Measurements from ENCODE around the gene COMMD1.
A peak's percentile ranks its signal among the peaks of the same experiment; 100 is the strongest.

Gene COMMD1

DNA sequence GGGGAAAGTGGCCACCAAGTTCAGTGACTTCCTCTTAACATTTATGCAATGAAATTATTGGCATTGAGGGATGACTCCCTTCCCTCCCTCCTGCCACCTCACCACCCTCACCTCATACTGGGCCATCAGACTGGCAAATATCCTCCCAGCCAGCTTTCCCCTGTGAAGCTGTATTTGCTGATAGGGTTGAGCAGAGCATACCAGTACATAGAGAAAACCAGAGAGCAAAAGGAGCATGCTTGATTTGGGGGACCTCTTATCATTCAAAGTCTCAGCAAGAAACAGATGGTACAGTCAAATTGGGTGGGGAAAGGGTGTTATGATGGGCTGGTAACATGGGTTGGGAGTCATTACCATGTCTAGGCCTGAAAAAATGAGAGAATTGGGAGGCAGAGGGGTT lies 271.3 kb downstream of the COMMD1 start:
- no peak for DNase-seq (ENCODE audit: low read depth in 2 of 2)
- TF ChIP-seq, protein P1, sequence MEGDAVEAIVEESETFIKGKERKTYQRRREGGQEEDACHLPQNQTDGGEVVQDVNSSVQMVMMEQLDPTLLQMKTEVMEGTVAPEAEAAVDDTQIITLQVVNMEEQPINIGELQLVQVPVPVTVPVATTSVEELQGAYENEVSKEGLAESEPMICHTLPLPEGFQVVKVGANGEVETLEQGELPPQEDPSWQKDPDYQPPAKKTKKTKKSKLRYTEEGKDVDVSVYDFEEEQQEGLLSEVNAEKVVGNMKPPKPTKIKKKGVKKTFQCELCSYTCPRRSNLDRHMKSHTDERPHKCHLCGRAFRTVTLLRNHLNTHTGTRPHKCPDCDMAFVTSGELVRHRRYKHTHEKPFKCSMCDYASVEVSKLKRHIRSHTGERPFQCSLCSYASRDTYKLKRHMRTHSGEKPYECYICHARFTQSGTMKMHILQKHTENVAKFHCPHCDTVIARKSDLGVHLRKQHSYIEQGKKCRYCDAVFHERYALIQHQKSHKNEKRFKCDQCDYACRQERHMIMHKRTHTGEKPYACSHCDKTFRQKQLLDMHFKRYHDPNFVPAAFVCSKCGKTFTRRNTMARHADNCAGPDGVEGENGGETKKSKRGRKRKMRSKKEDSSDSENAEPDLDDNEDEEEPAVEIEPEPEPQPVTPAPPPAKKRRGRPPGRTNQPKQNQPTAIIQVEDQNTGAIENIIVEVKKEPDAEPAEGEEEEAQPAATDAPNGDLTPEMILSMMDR (IDR thresholded peaks at IDR 0.05; ENCODE audit: low read depth, low read length): no peak
- no peak overlapping the region for H3K4me3 ChIP-seq (replicated peaks in 1 of 2; ENCODE audit: low read depth in 2 of 2, low read length in 2 of 2)

DNA sequence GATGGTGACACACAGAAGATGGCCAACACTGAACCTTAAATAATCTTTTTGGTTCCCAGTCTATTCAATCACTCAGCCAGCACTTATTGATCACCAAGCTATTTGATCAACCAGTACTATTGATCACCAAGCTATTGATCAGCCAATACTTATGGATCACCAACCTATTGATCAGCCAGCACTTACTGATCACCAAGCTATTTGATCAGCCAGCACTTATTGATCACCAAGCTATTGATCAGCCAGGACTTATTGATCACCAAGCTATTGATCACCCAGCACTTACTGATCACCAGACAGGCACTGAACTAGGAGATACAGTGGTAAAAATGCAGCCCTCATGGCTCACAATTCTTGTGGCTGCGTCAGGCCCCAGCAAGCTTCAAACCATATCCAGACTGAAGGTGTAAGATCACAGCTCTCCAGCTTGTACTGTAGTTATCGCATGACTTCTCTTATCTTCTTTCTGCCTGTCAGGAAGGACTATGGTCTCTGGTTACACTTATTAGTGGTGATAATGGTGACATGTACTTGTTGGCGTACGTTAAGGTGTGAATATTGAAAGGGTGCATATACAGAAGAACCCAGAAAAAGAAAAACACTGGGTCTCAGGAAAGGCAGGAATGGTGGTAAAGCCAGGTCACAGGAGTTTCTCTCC lies 272.0 kb downstream of the COMMD1 start:
- TF ChIP-seq, protein P1 (IDR thresholded peaks at IDR 0.05; ENCODE audit: low read depth, low read length): no peak
- no peak for DNase-seq (ENCODE audit: low read depth in 2 of 2)
- no peak overlapping the region for H3K4me3 ChIP-seq (replicated peaks in 1 of 2; ENCODE audit: low read depth in 2 of 2, low read length in 2 of 2)

DNA sequence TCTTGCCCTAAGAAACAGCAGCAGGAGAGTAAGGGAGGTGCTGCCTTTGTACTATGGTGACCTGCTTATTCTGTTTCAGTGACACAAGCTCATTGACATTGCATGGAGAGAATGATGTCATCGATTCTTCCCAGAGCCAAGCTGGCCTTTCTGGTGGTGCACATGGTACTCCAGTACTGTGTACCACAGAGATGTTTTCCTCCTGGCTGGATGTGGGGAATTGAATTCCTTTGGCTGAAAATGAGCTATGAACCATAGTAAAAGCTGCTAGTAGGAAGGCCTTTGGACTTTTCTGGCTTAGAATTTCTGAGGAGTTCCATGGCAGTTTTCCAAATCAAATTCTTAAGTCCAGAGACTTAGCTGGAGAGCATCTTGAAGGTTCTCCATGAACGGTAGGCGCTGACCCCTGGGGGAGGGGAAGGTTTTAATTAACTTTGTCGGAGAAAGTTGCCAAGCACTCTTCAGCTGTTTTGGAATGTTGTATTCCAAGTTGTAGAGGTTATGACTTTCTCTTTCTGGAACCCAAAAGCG lies 273.3 kb downstream of the COMMD1 start:
- H3K4me3 ChIP-seq (replicated peaks in 1 of 2; ENCODE audit: low read depth in 2 of 2, low read length in 2 of 2): no peak overlapping the region
- TF ChIP-seq, protein P1 (IDR thresholded peaks at IDR 0.05; ENCODE audit: low read depth, low read length): no peak
- peak; percentile 22 to 48 for DNase-seq (ENCODE audit: low read depth in 2 of 2)

DNA sequence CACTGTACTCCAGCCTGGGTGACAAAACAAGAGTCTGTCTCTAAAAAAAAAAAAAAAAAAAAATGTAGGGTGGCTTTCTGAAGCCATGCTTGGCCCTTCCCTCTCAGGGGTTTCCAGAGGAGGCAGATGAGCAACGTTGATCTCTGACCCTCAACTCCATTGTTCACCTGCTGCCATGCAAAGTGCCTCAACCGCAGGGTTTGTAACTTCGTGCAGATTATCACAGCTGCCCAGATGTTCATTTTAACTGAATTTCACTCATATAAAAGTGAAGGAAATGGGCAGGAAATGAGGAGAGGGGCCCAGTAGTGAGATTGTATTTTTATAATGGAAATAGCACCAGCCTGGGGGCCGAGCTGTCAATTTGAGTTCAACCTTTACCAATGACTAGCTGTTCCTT lies 275.5 kb downstream of the COMMD1 start:
- no peak for DNase-seq (ENCODE audit: low read depth in 2 of 2)
- no peak overlapping the region for H3K4me3 ChIP-seq (replicated peaks in 1 of 2; ENCODE audit: low read depth in 2 of 2, low read length in 2 of 2)
- TF ChIP-seq, protein P1 (IDR thresholded peaks at IDR 0.05; ENCODE audit: low read depth, low read length): no peak

DNA sequence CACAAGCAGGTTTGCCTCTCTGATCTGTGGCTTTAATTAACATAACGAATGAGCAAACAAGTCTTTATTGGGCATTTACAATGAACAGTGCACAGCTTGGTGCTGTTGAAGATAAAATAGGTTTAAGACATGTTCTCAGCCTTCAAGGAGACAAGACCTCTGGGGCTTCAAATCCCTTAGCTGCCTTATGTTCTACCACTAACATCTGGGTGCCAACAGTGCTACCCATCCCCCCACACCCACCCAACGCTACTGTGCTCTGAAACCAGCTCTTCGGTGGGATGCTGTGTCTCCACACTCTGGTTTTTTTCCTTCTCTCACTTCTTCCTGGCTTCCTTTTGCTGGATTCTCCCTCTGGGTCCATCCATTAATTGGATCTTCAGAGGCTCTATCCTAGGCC lies 276.4 kb downstream of the COMMD1 start:
- H3K4me3 ChIP-seq (replicated peaks in 1 of 2; ENCODE audit: low read depth in 2 of 2, low read length in 2 of 2): no peak overlapping the region
- no peak for DNase-seq (ENCODE audit: low read depth in 2 of 2)
- TF ChIP-seq, protein P1 (IDR thresholded peaks at IDR 0.05; ENCODE audit: low read depth, low read length): no peak

DNA sequence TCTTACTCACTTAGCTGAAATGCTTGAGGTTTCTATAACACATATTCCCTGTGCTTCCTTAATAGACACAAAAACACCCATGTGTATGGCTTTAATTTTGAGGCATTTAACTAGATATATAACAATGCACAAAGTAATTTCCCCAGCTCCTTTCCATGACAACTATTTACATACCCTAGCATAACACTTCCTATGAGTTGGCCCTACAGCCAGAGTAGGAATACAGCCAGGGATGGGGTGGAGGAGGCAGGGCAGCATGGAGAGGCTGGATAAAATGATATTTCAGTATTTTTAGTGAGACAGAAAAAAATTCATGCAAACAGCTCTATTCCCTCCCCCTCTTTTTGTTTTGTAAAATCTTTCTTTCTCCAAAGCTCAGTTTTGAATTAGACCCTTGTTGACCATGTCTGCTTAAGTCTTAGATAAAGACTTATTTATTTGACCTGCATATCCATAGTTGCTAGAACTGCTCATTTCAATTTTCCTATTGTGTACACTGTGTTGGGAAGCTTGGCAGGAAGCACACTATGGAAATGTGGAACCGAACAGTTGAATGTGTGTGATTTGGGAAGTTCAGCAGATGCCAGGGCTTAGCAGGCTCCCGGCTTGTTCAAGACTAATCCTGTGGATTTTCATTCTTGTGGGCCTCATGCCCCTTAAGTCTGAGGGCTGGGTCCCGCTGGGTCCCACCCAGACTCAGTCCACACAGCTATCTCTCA lies 279.2 kb downstream of the COMMD1 start:
- TF ChIP-seq, protein P1 (IDR thresholded peaks at IDR 0.05; ENCODE audit: low read depth, low read length): no peak
- no peak for DNase-seq (ENCODE audit: low read depth in 2 of 2)
- no peak overlapping the region for H3K4me3 ChIP-seq (replicated peaks in 1 of 2; ENCODE audit: low read depth in 2 of 2, low read length in 2 of 2)
